ENCODE measurements around the gene NRM. TPM values are rescaled to one million over a fixed set of nuclear protein-coding genes. Genes with fewer than 3 reads are reported as not detected.
"Not testable (repeated sequence)": the region's sequence is repeated elsewhere in the genome, so short reads cannot be mapped to it uniquely, and the experiment has no call there.

Gene NRM
- total RNA-seq, 2 experiments from 2014 or later: 18.6 to 36.7 TPM

DNA sequence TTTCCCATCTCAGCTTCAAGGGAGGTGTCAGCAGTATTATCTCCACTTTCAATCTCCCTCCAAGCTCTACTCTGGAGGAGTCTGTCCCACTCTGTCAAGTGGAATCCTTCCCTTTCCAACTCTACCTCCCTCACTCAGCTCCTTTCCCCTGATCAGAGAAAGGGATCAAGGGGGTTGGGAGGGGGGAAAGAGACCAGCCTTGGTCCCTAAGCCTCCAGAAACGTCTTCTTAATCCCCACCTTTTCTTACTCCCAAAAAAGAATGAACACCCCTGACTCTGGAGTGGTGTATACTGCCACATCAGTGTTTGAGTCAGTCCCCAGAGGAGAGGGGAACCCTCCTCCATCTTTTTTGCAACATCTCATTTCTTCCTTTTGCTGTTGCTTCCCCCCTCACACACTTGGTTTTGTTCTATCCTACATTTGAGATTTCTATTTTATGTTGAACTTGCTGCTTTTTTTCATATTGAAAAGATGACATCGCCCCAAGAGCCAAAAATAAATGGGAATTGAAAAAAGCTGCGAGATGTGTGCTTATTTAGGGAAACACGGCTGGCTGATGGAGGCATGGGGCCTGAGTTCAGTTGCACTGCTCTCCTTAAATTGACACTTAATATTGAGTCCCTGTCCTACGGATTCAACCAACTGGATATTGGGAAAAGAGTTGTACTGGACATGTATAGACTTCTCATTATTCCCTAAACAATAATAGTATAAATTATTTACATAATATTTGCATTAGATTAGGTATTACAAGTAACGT, 34.3 kb upstream of the NRM start:
- Histone ChIP-seq H3K79me2 (ENCODE audit: insufficient read depth, low read depth, low read length) (peaks cover 58% of the 10 kb centered on the region), H3K9me2 (ENCODE audit: insufficient read depth, low read length) (no peaks in the 10 kb centered on the region), H3K36me3 (ENCODE audit: insufficient read depth, low read length) (peaks cover 87% of the 10 kb centered on the region), H3K4me2 (ENCODE audit: low read length) (peak overlapping the region; percentile 95), H3K9me3 (ENCODE audit: low read length) (no peaks in the 10 kb centered on the region), H3K4me3 (ENCODE audit: low read depth, low read length, poor library complexity, severe bottlenecking) (peak overlapping the region; percentile 50), H2AFZ (ENCODE audit: low read length) (no peak overlapping the region), H4K20me1 (ENCODE audit: insufficient read depth, low read length) (peaks cover 35% of the 10 kb centered on the region), H3K27ac (ENCODE audit: low read depth, low read length, poor library complexity, severe bottlenecking) (peak overlapping the region; percentile 32), H3K4me1 (ENCODE audit: insufficient read depth, low read length, poor library complexity, severe bottlenecking) (peaks cover 45% of the 10 kb centered on the region)
- DNase-seq (ENCODE audit: low spot score): no peak
- TF ChIP-seq CTCF (conservative IDR thresholded peaks at IDR 0.05; ENCODE audit: low read length) (no peak), EZH2phosphoT487 (IDR thresholded peaks at IDR 0.05; ENCODE audit: borderline replicate concordance, low read depth, low read length) (no peak)
- CTCF ChIA-PET (ENCODE audit: unreplicated experiment): no interaction called here
- intact Hi-C loops (cut with micrococcal nuclease; ENCODE audit: unreplicated experiment): loop anchor here (5.0 kb wide), 1 partner anchor 168 kb away; the partner anchor contains the start of genes GNL1 and PRR3
- POLR2A ChIA-PET: interaction anchor here (1.7 kb wide), 1 partner anchor 33 kb away, joined by 6 read pairs; no protein-coding TSS in a partner anchor
- BruUV-seq (replicated peaks): TSS peak; percentile 74

DNA sequence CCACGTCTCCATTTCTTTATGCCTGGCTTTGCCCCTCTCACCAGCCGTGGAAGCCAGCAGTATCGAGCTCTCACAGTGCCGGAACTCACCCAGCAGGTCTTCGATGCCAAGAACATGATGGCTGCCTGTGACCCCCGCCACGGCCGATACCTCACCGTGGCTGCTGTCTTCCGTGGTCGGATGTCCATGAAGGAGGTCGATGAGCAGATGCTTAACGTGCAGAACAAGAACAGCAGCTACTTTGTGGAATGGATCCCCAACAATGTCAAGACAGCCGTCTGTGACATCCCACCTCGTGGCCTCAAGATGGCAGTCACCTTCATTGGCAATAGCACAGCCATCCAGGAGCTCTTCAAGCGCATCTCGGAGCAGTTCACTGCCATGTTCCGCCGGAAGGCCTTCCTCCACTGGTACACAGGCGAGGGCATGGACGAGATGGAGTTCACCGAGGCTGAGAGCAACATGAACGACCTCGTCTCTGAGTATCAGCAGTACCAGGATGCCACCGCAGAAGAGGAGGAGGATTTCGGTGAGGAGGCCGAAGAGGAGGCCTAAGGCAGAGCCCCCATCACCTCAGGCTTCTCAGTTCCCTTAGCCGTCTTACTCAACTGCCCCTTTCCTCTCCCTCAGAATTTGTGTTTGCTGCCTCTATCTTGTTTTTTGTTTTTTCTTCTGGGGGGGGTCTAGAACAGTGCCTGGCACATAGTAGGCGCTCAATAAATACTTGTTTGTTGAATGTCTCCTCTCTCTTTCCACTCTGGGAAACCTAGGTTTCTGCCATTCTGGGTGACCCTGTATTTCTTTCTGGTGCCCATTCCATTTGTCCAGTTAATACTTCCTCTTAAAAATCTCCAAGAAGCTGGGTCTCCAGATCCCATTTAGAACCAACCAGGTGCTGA, 33.3 kb upstream of the NRM start:
- H3K79me2 ChIP-seq (ENCODE audit: insufficient read depth, low read depth, low read length): peaks cover 66% of the 10 kb centered on the region
- peak overlapping the region; percentile 95 for H3K4me2 ChIP-seq (ENCODE audit: low read length)
- POLR2A ChIA-PET; DNase-seq (ENCODE audit: low spot score); BruUV-seq (replicated peaks); H3K9me2 ChIP-seq (ENCODE audit: insufficient read depth, low read length); H2AFZ ChIP-seq (ENCODE audit: low read length); H3K9me3 ChIP-seq (ENCODE audit: low read length): not testable (repeated sequence)
- peak overlapping the region; percentile 32 for H3K27ac ChIP-seq (ENCODE audit: low read depth, low read length, poor library complexity, severe bottlenecking)
- intact Hi-C loops (cut with micrococcal nuclease; ENCODE audit: unreplicated experiment): loop anchor here (5.0 kb wide), 1 partner anchor 167 kb away; the partner anchor contains the start of genes GNL1 and PRR3
- H4K20me1 ChIP-seq (ENCODE audit: insufficient read depth, low read length): peaks cover 35% of the 10 kb centered on the region
- H3K36me3 ChIP-seq (ENCODE audit: insufficient read depth, low read length): peaks cover 78% of the 10 kb centered on the region
- peak overlapping the region; percentile 50 for H3K4me3 ChIP-seq (ENCODE audit: low read depth, low read length, poor library complexity, severe bottlenecking)
- CTCF ChIA-PET (ENCODE audit: unreplicated experiment): interaction anchor here (0.5 kb wide), 1 partner anchor 112 kb away, joined by 3 read pairs; no protein-coding TSS in a partner anchor
- peaks cover 47% of the 10 kb centered on the region for H3K4me1 ChIP-seq (ENCODE audit: insufficient read depth, low read length, poor library complexity, severe bottlenecking)

GRCh38 chr6:30723159-30723842, 32.5 kb upstream of the NRM start:
- H3K9me2 ChIP-seq (ENCODE audit: insufficient read depth, low read length); H2AFZ ChIP-seq (ENCODE audit: low read length); POLR2A ChIA-PET; BruUV-seq (replicated peaks); DNase-seq (ENCODE audit: low spot score); H3K9me3 ChIP-seq (ENCODE audit: low read length); H3K27ac ChIP-seq (ENCODE audit: low read depth, low read length, poor library complexity, severe bottlenecking): not testable (repeated sequence)
- H3K4me2 ChIP-seq (ENCODE audit: low read length): peak overlapping the region; percentile 95
- CTCF ChIA-PET (ENCODE audit: unreplicated experiment): interaction anchor here (0.8 to 2.0 kb wide), 3 partner anchors 8 to 43 kb away, joined by 3 to 7 read pairs (median 3); no protein-coding TSS in a partner anchor
- H3K4me3 ChIP-seq (ENCODE audit: low read depth, low read length, poor library complexity, severe bottlenecking): peak overlapping the region; percentile 91
- peaks cover 83% of the 10 kb centered on the region for H3K36me3 ChIP-seq (ENCODE audit: insufficient read depth, low read length)
- H3K79me2 ChIP-seq (ENCODE audit: insufficient read depth, low read depth, low read length): peaks cover 74% of the 10 kb centered on the region
- intact Hi-C loops (cut with micrococcal nuclease; ENCODE audit: unreplicated experiment): loop anchor here (5.0 kb wide), 1 partner anchor 166 kb away; the partner anchor contains the start of genes GNL1 and PRR3
- H3K4me1 ChIP-seq (ENCODE audit: insufficient read depth, low read length, poor library complexity, severe bottlenecking): peaks cover 52% of the 10 kb centered on the region
- peaks cover 35% of the 10 kb centered on the region for H4K20me1 ChIP-seq (ENCODE audit: insufficient read depth, low read length)
